NOMO-1 treated with DMSO at 0.1 percent for 48 hours (cell line): ENCODE measurements around the gene TMPRSS5.

Experiments
- DNase-seq: peaks from one replicate; lab custom pipeline; 2025; ENCODE audit not compliant: unreplicated experiment; lab: John Stamatoyannopoulos, UW

TMPRSS5 gene

GRCh38 chr11:113670149-113670830 is 35.8 kb downstream of the TMPRSS5 start:
- no peak for DNase-seq

- no peak for DNase-seq
Measured at GRCh38 chr11:113668255-113668654, 37.9 kb downstream of the TMPRSS5 start.

- DNase-seq, result no peak
Measured at GRCh38 chr11:113667801-113668200, 38.3 kb downstream of the TMPRSS5 start.

GRCh38 chr11:113666584-113666983 is 39.5 kb downstream of the TMPRSS5 start:
- no peak for DNase-seq

GRCh38 chr11:113664981-113665710 is 41.0 kb downstream of the TMPRSS5 start:
- DNase-seq, result no peak

- no peak for DNase-seq
Measured at GRCh38 chr11:113664069-113664980, 41.8 kb downstream of the TMPRSS5 start.

GRCh38 chr11:113663567-113663966 is 42.5 kb downstream of the TMPRSS5 start:
- no peak for DNase-seq

GRCh38 chr11:113655771-113656170 is 50.3 kb downstream of the TMPRSS5 start:
- DNase-seq, result no peak

- peak; percentile 73 for DNase-seq
Measured at GRCh38 chr11:113651023-113651422, 55.1 kb downstream of the TMPRSS5 start.

GRCh38 chr11:113649311-113649710 is 56.8 kb downstream of the TMPRSS5 start:
- no peak for DNase-seq

- no peak for DNase-seq
Measured at GRCh38 chr11:113647856-113648255, 58.3 kb downstream of the TMPRSS5 start.

- DNase-seq, result peak; percentile 73
Measured at GRCh38 chr11:113647108-113647507, 59.0 kb downstream of the TMPRSS5 start.

GRCh38 chr11:113645593-113646349 is 60.3 kb downstream of the TMPRSS5 start:
- no peak for DNase-seq

- no peak for DNase-seq
Measured at GRCh38 chr11:113644605-113645004, 61.5 kb downstream of the TMPRSS5 start.

- DNase-seq, result no peak
Measured at GRCh38 chr11:113643701-113644100, 62.4 kb downstream of the TMPRSS5 start.

- no peak for DNase-seq
Measured at GRCh38 chr11:113643006-113643585, 63.0 kb downstream of the TMPRSS5 start.

GRCh38 chr11:113642090-113642489 is 64.0 kb downstream of the TMPRSS5 start:
- DNase-seq, result no peak

GRCh38 chr11:113638376-113638775 is 67.7 kb downstream of the TMPRSS5 start:
- DNase-seq, result no peak

- no peak for DNase-seq
Measured at GRCh38 chr11:113637636-113638035, 68.5 kb downstream of the TMPRSS5 start.
